LHCN-M2 (cell line): ENCODE data around the gene LRP6. TPM values are rescaled to one million over a fixed set of nuclear protein-coding genes. Genes with fewer than 3 reads are reported as not detected.
A peak's percentile ranks its signal among the peaks of the same experiment; 100 is the strongest.

ENCODE experiments used
- DNase-seq: peaks from one replicate; pipeline ENCODE4 v3.0.0-alpha.2; 2012; ENCODE audit warnings: low read depth
- total RNA-seq: library from RNA; depleted of rRNA; stranded (reverse); fragments of >200 nt; gene quantifications from 2 replicates; pipeline ENCODE4 v1.2.3, GENCODE V29; 2014

LRP6 gene
- total RNA-seq, 1 experiment from 2014 or later = 10.3 TPM

GRCh38 chr12:12214635-12215131 is 52.2 kb downstream of the LRP6 start:
- no peak for DNase-seq

- no peak for DNase-seq
Observed at GRCh38 chr12:12214201-12214600, 52.6 kb downstream of the LRP6 start.

GRCh38 chr12:12212769-12213168 is 54.1 kb downstream of the LRP6 start:
- no peak for DNase-seq

GRCh38 chr12:12210983-12211382 is 55.9 kb downstream of the LRP6 start:
- no peak for DNase-seq

GRCh38 chr12:12210416-12210815 is 56.4 kb downstream of the LRP6 start:
- no peak for DNase-seq

- no peak for DNase-seq
Observed at GRCh38 chr12:12209675-12210074, 57.2 kb downstream of the LRP6 start.

- no peak for DNase-seq
Observed at GRCh38 chr12:12209043-12209442, 57.8 kb downstream of the LRP6 start.

GRCh38 chr12:12207746-12208145 is 59.1 kb downstream of the LRP6 start:
- peak; percentile 43 for DNase-seq

- no peak for DNase-seq
Observed at GRCh38 chr12:12206776-12207388, 60.0 kb downstream of the LRP6 start.

GRCh38 chr12:12202747-12203146 is 64.1 kb downstream of the LRP6 start:
- DNase-seq = no peak

- DNase-seq = no peak
Observed at GRCh38 chr12:12202105-12202504, 64.7 kb downstream of the LRP6 start.

GRCh38 chr12:12201274-12201758 is 65.5 kb downstream of the LRP6 start:
- no peak for DNase-seq

- no peak for DNase-seq
Observed at GRCh38 chr12:12200363-12200762, 66.5 kb downstream of the LRP6 start.

- no peak for DNase-seq
Observed at GRCh38 chr12:12198124-12198523, 68.7 kb downstream of the LRP6 start.

GRCh38 chr12:12197128-12197527 is 69.7 kb downstream of the LRP6 start:
- no peak for DNase-seq

- no peak for DNase-seq
Observed at GRCh38 chr12:12195516-12195915, 71.3 kb downstream of the LRP6 start.

- no peak for DNase-seq
Observed at GRCh38 chr12:12195081-12195480, 71.8 kb downstream of the LRP6 start.

GRCh38 chr12:12194206-12194605 is 72.6 kb downstream of the LRP6 start:
- DNase-seq = peak; percentile 62

GRCh38 chr12:12191008-12191407 is 75.8 kb downstream of the LRP6 start:
- DNase-seq = no peak

- peak; percentile 43 for DNase-seq
Observed at GRCh38 chr12:12190087-12190809, 76.6 kb downstream of the LRP6 start.

GRCh38 chr12:12185414-12185813 is 81.4 kb downstream of the LRP6 start:
- DNase-seq = no peak

GRCh38 chr12:12182703-12183365 is 84.0 kb downstream of the LRP6 start:
- DNase-seq = no peak
